Measurements from ENCODE around the gene REXO1. TPM values are rescaled to one million over a fixed set of nuclear protein-coding genes. Genes with fewer than 3 reads are reported as not detected.
"Not testable (repeated sequence)": the region's sequence is repeated elsewhere in the genome, so short reads cannot be mapped to it uniquely, and the experiment has no call there.

The REXO1 gene
- total RNA-seq, 6 donors from 2014 or later, result 17.0 to 106 (median 38.8) TPM

GRCh38 chr19:1883784-1884183, 35.5 kb upstream of the REXO1 start:
- 10 to 16% methylated on average over 8 of the region's 8 CpGs for WGBS, 2 donors
- Histone ChIP-seq H3K4me1 (peaks cover 35 to 56% (median 45%) of the 10 kb centered on the region in 4 donors), H3K36me3 (peaks cover 0 to 17% (median 5%) of the 10 kb centered on the region in 4 donors), H3K27me3 (no peaks in the 10 kb centered on the region), H3K9me3 (no peaks in the 10 kb centered on the region), H3K4me3 (peak overlapping the region; percentile 71 to 99 (median 97)), H3K27ac (peak overlapping the region; percentile 59 to 94 (median 94))
- TF ChIP-seq POLR2A (IDR thresholded peaks at IDR 0.05) (no peak), POLR2AphosphoS5 (IDR thresholded peaks at IDR 0.05) (no peak), EP300 (IDR thresholded peaks at IDR 0.05) (no peak)
- TF ChIP-seq, protein P1, sequence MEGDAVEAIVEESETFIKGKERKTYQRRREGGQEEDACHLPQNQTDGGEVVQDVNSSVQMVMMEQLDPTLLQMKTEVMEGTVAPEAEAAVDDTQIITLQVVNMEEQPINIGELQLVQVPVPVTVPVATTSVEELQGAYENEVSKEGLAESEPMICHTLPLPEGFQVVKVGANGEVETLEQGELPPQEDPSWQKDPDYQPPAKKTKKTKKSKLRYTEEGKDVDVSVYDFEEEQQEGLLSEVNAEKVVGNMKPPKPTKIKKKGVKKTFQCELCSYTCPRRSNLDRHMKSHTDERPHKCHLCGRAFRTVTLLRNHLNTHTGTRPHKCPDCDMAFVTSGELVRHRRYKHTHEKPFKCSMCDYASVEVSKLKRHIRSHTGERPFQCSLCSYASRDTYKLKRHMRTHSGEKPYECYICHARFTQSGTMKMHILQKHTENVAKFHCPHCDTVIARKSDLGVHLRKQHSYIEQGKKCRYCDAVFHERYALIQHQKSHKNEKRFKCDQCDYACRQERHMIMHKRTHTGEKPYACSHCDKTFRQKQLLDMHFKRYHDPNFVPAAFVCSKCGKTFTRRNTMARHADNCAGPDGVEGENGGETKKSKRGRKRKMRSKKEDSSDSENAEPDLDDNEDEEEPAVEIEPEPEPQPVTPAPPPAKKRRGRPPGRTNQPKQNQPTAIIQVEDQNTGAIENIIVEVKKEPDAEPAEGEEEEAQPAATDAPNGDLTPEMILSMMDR (IDR thresholded peaks at IDR 0.05), result no peak
- ATAC-seq (ENCODE audit: low FRiP score in 2 of 2), result no peak
- no peak for DNase-seq

DNA sequence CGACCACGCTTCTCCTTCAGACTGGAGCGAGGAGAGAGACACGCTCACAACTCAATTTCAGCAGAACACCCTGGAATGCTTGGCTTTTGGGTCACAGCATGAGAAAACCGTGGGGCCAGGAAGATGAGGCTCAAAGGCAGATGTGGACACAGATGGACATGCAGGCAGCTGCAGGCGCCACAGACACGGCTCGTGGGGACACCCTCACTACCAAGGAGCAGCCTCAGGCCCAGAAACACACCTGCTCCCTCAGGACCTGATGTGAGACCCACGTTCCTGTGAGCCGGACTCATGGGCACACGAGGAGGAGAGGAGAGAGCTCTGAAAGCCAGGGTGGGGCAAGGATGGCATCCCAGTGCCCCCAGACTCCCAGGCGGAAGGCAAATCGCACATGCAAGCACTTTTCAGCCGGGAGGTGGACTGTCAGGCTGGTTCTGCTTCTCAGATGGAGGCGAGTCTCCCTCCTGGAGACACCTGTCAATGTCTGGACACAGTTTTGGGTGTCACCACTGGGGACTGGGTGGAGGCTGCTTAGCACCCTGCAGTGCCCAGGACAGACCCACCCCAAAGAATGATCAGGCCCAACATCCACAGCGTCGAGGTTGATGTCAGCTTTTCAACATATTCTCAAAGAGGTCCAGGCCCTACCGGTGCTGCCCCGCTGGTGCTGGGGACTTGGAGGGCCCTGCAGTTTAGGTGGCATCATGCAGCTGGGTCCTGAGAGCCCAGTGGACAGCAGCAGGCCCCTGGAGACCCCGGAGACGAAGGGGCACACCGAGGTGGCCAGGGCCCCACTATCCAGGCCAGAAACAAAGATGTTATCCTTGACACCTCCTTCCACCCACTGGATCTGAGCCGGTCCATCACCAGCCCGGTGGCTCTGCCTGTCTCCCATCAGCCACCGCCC, 34.8 kb upstream of the REXO1 start:
- peak overlapping the region; percentile 59 to 94 (median 94) for H3K27ac ChIP-seq

GRCh38 chr19:1882089-1882785, 34.0 kb upstream of the REXO1 start:
- TF ChIP-seq, protein P1 (IDR thresholded peaks at IDR 0.05), result no peak
- peak in 1 of 4 donors; percentile 38 for TF ChIP-seq POLR2A (IDR thresholded peaks at IDR 0.05)
- peak in 1 of 2 donors; percentile 19 for TF ChIP-seq POLR2AphosphoS5 (IDR thresholded peaks at IDR 0.05)
- Histone ChIP-seq H3K27me3 (no peaks in the 10 kb centered on the region), H3K27ac (peak overlapping the region; percentile 59 to 94 (median 94)), H3K36me3 (peaks cover 0 to 19% (median 5%) of the 10 kb centered on the region in 4 donors), H3K9me3 (no peaks in the 10 kb centered on the region), H3K4me3 (peak overlapping the region in 3 of 4 donors; percentile 71 to 99 (median 96)), H3K4me1 (peaks cover 35 to 56% (median 45%) of the 10 kb centered on the region in 4 donors)
- ATAC-seq (ENCODE audit: low FRiP score in 2 of 2) (no peak), DNase-seq (peak in 1 of 2 donors; percentile 79)
- 47 to 64% methylated on average over 27 to 31 of the region's 31 CpGs for WGBS, 2 donors

More for the DNA sequence above, 34.8 kb upstream of the REXO1 start:
- Histone ChIP-seq H3K4me1 (peaks cover 35 to 56% (median 45%) of the 10 kb centered on the region in 4 donors), H3K27me3 (no peaks in the 10 kb centered on the region), H3K36me3 (peaks cover 0 to 19% (median 5%) of the 10 kb centered on the region in 4 donors), H3K4me3 (peak overlapping the region in 3 of 4 donors; percentile 71 to 99 (median 96)), H3K9me3 (no peaks in the 10 kb centered on the region)
- no peak for DNase-seq
- TF ChIP-seq EP300 (IDR thresholded peaks at IDR 0.05) (no peak), POLR2A (IDR thresholded peaks at IDR 0.05) (no peak), POLR2AphosphoS5 (IDR thresholded peaks at IDR 0.05) (no peak)
- TF ChIP-seq, protein P1 (IDR thresholded peaks at IDR 0.05), result no peak
- WGBS, 2 donors, result 65% methylated on average over 14 to 20 of the region's 25 CpGs
- ATAC-seq (ENCODE audit: low FRiP score in 2 of 2), result no peak

GRCh38 chr19:1881393-1882088, 33.3 kb upstream of the REXO1 start:
- H3K4me1 ChIP-seq, result peaks cover 37 to 60% (median 49%) of the 10 kb centered on the region in 4 donors
- peak overlapping the region in 3 of 4 donors; percentile 71 to 99 (median 96) for H3K4me3 ChIP-seq
- not testable (repeated sequence) for H3K9me3 ChIP-seq; H3K27me3 ChIP-seq; ATAC-seq (ENCODE audit: low FRiP score in 2 of 2)
- H3K27ac ChIP-seq, result peak overlapping the region; percentile 59 to 94 (median 94)
- WGBS, 2 donors, result 54 to 64% methylated on average over 2 to 17 of the region's 44 CpGs
- H3K36me3 ChIP-seq, result peaks cover 0 to 19% (median 5%) of the 10 kb centered on the region in 4 donors
- peak in 1 of 2 donors; percentile 79 for DNase-seq
